ENCODE results near the gene GABARAPL2.

DNA sequence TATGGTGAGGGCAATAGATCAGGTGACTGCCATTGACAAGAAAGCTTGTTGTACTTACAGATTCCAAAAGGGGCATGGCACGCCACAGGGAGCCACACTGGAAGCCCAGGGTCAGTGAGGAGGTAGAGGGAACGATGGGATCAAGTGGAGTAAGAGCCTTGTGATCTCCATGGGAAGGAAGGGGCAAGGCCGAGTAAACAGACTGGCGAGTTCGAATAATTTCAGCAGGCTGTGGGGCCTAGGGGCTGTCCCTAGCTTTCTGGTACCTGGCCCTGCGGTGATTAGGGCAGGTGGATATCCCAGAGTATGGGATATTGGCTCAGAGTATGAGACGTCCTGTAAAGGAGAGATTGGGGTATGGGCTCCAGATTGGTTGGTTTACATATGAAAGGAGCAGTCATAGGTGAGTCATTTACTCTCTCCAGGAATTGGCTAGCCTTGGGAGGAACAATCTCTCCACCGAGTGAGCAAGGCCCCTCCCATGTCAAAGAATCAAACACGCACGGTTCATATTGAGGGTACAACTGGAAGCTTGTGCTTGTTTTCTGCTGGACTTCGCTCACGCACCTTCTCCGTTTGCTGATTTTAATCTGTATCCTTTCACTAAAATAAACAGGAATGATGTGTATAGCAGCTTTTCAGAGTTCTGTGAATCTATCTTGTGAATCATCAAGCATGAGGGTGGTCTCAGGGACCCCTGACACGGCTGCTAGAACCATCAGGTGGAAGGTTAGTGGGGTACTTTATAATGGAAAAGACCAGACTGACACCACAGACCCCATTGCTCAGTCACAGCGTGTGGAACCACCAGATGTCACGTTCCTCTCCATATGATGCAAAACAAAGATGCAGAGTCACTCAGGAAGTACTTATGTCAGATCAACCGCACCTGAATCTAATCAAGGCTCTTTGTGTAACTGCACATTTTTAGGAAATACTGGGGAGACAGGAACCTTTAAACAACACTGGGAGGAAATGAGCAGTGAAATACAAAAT lies 27.9 kb downstream of the GABARAPL2 start:
- TF ChIP-seq, protein P1, sequence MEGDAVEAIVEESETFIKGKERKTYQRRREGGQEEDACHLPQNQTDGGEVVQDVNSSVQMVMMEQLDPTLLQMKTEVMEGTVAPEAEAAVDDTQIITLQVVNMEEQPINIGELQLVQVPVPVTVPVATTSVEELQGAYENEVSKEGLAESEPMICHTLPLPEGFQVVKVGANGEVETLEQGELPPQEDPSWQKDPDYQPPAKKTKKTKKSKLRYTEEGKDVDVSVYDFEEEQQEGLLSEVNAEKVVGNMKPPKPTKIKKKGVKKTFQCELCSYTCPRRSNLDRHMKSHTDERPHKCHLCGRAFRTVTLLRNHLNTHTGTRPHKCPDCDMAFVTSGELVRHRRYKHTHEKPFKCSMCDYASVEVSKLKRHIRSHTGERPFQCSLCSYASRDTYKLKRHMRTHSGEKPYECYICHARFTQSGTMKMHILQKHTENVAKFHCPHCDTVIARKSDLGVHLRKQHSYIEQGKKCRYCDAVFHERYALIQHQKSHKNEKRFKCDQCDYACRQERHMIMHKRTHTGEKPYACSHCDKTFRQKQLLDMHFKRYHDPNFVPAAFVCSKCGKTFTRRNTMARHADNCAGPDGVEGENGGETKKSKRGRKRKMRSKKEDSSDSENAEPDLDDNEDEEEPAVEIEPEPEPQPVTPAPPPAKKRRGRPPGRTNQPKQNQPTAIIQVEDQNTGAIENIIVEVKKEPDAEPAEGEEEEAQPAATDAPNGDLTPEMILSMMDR (IDR thresholded peaks at IDR 0.05; ENCODE audit: poor library complexity, severe bottlenecking), result no peak
- TF ChIP-seq SMC3 (conservative IDR thresholded peaks at IDR 0.05; ENCODE audit: poor library complexity), result no peak
- no peak for TF ChIP-seq EZH2 (IDR thresholded peaks at IDR 0.05; ENCODE audit: borderline replicate concordance, insufficient read depth, low read length, poor library complexity, severe bottlenecking)
- TF ChIP-seq POLR2AphosphoS5 (IDR thresholded peaks at IDR 0.05), result no peak
- TF ChIP-seq RAD21 (conservative IDR thresholded peaks at IDR 0.05), result no peak
- TF ChIP-seq EP300 (conservative IDR thresholded peaks at IDR 0.05; ENCODE audit: poor library complexity, severe bottlenecking), result no peak

All from neural cell (in vitro differentiated cells).